Measurements from ENCODE around the gene MAGEE1.

The MAGEE1 gene, protein sequence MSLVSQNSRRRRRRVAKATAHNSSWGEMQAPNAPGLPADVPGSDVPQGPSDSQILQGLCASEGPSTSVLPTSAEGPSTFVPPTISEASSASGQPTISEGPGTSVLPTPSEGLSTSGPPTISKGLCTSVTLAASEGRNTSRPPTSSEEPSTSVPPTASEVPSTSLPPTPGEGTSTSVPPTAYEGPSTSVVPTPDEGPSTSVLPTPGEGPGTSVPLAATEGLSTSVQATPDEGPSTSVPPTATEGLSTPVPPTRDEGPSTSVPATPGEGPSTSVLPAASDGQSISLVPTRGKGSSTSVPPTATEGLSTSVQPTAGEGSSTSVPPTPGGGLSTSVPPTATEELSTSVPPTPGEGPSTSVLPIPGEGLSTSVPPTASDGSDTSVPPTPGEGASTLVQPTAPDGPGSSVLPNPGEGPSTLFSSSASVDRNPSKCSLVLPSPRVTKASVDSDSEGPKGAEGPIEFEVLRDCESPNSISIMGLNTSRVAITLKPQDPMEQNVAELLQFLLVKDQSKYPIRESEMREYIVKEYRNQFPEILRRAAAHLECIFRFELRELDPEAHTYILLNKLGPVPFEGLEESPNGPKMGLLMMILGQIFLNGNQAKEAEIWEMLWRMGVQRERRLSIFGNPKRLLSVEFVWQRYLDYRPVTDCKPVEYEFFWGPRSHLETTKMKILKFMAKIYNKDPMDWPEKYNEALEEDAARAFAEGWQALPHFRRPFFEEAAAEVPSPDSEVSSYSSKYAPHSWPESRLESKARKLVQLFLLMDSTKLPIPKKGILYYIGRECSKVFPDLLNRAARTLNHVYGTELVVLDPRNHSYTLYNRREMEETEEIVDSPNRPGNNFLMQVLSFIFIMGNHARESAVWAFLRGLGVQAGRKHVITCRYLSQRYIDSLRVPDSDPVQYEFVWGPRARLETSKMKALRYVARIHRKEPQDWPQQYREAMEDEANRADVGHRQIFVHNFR

GRCh38 chrX:76427560-76428242 is at the start of gene MAGEE1:
TSS of gene MAGEE1 (plus strand) at chrX:76427710. CDS start at chrX:76427931, 221 bp downstream.
- peak in 2 of 3 experiments; percentile 86 to 88 for DNase-seq

- DNase-seq = no peak
These were observed 28.5 kb upstream of the MAGEE1 start for GRCh38 chrX:76398970-76399369.

DNA sequence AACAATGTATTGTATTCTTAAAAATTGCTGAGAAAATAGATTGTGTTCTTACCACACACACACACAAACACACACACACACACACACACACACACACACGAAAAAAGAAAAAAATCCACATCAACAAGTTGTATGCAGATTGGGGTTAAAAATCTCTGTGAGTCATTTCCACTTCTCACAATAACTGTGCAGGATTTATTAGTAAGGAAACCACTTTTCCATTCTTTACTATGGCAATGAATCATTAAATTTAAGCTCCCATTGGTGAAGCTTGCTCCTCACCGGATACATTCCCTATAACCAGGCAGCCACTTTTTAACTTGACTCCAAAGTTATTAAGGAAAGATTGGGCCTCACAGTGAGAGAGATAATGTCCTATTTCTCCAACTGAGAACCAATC is 19.7 kb upstream of the MAGEE1 start:
- DNase-seq = no peak

DNA sequence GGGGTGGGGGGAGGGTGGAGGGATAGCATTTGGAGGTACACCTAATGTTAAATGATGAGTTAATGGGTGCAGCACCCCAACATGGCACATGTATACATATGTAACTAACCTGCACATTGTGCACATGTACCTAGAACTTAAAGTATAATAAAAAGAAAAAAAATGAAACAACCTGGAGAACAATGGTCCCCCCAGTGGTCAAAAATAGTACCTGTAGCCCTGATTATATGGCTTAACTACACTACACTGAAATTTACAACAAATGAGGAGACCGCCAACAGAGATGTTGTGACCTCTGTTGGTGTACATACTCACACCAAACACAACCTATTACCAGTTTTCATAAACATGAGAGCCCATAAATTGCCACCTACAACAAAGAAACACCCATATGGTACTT is 7.3 kb upstream of the MAGEE1 start:
- no peak for DNase-seq

DNA sequence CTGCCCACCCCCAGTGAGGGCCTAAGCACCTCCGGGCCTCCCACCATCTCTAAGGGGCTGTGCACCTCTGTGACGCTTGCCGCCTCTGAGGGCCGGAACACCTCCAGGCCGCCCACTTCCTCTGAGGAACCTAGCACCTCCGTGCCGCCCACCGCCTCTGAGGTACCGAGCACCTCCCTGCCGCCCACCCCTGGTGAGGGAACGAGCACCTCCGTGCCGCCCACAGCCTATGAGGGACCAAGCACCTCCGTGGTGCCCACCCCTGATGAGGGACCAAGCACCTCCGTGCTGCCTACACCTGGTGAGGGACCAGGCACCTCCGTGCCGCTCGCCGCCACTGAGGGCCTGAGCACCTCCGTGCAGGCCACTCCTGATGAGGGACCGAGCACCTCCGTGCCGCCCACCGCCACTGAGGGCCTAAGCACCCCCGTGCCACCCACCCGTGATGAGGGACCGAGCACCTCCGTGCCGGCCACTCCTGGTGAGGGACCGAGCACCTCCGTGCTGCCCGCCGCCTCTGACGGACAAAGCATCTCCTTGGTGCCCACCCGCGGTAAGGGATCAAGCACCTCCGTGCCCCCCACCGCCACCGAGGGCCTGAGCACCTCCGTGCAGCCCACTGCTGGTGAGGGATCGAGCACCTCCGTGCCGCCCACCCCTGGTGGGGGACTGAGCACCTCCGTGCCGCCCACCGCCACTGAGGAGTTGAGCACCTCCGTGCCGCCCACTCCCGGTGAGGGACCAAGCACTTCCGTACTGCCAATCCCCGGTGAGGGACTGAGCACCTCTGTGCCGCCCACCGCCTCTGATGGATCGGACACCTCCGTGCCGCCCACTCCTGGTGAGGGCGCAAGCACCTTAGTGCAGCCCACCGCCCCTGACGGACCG is 977 bp downstream of the MAGEE1 start:
- peak in 2 of 3 experiments; percentile 61 to 65 for DNase-seq

GRCh38 chrX:76433219-76433618 is 5.7 kb downstream of the MAGEE1 start:
- no peak for DNase-seq

GRCh38 chrX:76434103-76434741 is 6.7 kb downstream of the MAGEE1 start:
- DNase-seq = no peak

DNA sequence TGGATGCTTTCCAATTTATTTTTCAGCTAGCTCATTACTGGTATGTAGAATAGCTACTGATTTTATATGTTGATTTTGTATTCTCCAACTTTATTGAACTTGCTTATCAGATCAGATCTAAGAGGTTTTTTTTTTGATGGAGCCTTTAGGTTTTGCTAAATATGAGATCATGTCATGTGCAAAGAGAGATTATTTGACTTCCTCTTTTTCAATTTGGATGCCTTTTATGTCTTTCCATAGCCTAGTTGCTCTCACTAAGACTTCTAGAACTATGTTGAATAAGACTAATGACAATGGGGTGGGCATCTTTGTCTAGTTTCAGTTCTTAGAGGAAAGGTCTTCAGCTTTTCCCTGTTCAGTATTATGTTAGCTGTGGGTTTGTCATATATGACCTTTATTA is 11.7 kb downstream of the MAGEE1 start:
- no peak for DNase-seq

DNA sequence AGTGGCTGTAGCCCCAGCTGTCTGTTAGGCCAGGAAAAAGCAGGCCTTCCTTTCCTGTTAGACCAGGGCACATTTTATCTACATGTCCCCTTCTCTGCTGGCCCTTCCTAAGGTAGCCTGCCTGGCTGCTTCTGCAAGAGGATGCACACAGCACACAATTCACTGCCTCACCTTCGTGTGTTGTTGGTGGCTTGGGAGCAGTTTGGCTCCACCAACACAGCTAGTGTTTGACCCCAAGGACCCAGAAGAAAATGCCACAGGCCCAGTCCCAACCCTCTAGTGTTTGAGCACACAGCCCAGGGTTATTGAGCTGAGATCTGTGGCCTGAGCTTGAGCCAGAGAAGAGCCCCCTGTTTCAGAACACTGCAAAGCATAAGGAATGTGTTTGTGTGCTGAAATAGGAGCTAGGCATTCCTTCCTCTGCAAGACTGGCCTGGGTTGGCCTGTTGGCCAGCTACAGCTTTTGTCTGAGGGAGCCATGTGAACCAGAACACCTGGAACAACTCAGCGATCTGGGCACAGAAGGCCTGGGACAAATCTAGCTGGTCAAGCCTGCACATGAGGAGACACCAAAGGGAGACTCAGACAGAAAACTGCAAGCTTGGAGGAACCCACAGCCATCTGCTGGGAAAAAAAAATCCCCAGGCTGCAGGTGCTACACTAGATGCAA is 26.4 kb downstream of the MAGEE1 start:
- no peak for DNase-seq

GRCh38 chrX:76454456-76454927 is 27.0 kb downstream of the MAGEE1 start:
- DNase-seq = peak in 2 of 3 experiments; percentile 8 to 54

DNA sequence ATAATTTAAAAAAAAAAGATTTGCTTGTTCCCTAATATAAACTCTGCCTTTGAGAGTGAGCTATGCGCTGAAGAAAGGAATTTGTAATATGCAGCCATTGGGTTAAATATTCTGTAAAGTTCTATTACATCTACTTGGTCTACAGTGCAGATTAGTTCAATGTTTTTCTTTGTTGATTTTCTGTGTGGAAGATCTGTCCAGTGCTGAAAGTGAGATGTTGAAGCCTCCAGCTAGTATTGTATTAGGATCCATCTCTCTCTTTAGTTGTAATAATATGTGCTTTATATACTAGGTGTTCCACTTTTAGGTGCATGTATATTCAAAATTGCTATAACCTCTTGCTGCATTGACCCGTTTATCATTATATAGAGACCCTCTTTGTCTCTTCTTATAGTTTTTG is 49.8 kb downstream of the MAGEE1 start:
- no peak for DNase-seq
